Hematopoietic multipotent progenitor cell (in vitro differentiated cells): ENCODE results near the gene SLC35C1. TPM values are rescaled to one million over a fixed set of nuclear protein-coding genes. Genes with fewer than 3 reads are reported as not detected.
"Not testable (repeated sequence)": the region's sequence is repeated elsewhere in the genome, so short reads cannot be mapped to it uniquely, and the experiment has no call there.

Experiments
- DNase-seq, 3 donors: peaks; one replicate each; pipeline ENCODE4 v3.0.0-alpha.2; 2011 to 2015; ENCODE audit warnings: low read depth in 2 of 3, low spot score in 2 of 3
- total RNA-seq: library from RNA; depleted of rRNA; stranded (reverse); fragments of >200 nt; gene quantifications from one replicate; pipeline ENCODE4 v1.2.3, GENCODE V29; 2012

The SLC35C1 gene
- total RNA-seq, 1 donor = 10.5 TPM

- DNase-seq = no peak
Observed at GRCh38 chr11:45786272-45786671, 18.7 kb upstream of the SLC35C1 start.

- no peak for DNase-seq
Observed at GRCh38 chr11:45788887-45789286, 16.1 kb upstream of the SLC35C1 start.

GRCh38 chr11:45791524-45791923 is 13.4 kb upstream of the SLC35C1 start:
- no peak for DNase-seq

- no peak for DNase-seq
Observed at GRCh38 chr11:45794169-45794568, 10.8 kb upstream of the SLC35C1 start.

GRCh38 chr11:45795379-45795778 is 9.6 kb upstream of the SLC35C1 start:
- no peak for DNase-seq

- DNase-seq = no peak
Observed at GRCh38 chr11:45796461-45796861, 8.5 kb upstream of the SLC35C1 start.

GRCh38 chr11:45798793-45799441 is 6.0 kb upstream of the SLC35C1 start:
- DNase-seq = no peak

GRCh38 chr11:45799562-45799961 is 5.4 kb upstream of the SLC35C1 start:
- DNase-seq = no peak

- no peak for DNase-seq
Observed at GRCh38 chr11:45800261-45800660, 4.7 kb upstream of the SLC35C1 start.

- DNase-seq = peak in 1 of 3 donors; percentile 51
Observed at GRCh38 chr11:45801723-45802315, 3.1 kb upstream of the SLC35C1 start.

- DNase-seq = no peak
Observed at GRCh38 chr11:45802531-45803317, 2.2 kb upstream of the SLC35C1 start.

- peak; percentile 28 to 51 (median 43) for DNase-seq
Observed at GRCh38 chr11:45803971-45804760, 783 bp upstream of the SLC35C1 start.

GRCh38 chr11:45805305-45806071 is 539 bp downstream of the SLC35C1 start:
- peak in 2 of 3 donors; percentile 4 to 18 for DNase-seq

- no peak for DNase-seq
Observed at GRCh38 chr11:45806072-45806933, 1.4 kb downstream of the SLC35C1 start.

- DNase-seq = no peak
Observed at GRCh38 chr11:45806937-45807791, 2.2 kb downstream of the SLC35C1 start.

GRCh38 chr11:45807792-45808238 is 2.9 kb downstream of the SLC35C1 start:
- DNase-seq = no peak

GRCh38 chr11:45808427-45808826 is 3.5 kb downstream of the SLC35C1 start:
- DNase-seq = not testable (repeated sequence)
